DND-41 (cell line): ENCODE measurements around the gene TRAPPC2L.

ENCODE experiments used
- CTCF ChIP-seq: IDR thresholded peaks from 2 replicates; pipeline ENCODE4 v1.5.1; 2012; ENCODE audit warnings: borderline replicate concordance, low read length, moderate library complexity, mild to moderate bottlenecking; ENCODE audit not compliant: poor library complexity, severe bottlenecking; ENCODE audit errors: extremely low read depth
- EZH2 ChIP-seq: IDR thresholded peaks from 3 replicates; pipeline ENCODE4 v1.6.1; 2012; ENCODE audit warnings: borderline replicate concordance, low read depth, mild to moderate bottlenecking, moderate library complexity, low read length, inconsistent platforms; ENCODE audit not compliant: severe bottlenecking

- TF ChIP-seq CTCF, result no peak
- TF ChIP-seq EZH2, result no peak
Observed at GRCh38 chr16:88872650-88873331, 15.9 kb downstream of the TRAPPC2L start.
